Subcutaneous adipose tissue (tissue), 4 donors: Measurements from ENCODE around the gene CFDP1. TPM values are rescaled to one million over a fixed set of nuclear protein-coding genes. Genes with fewer than 3 reads are reported as not detected.

Experiments used
- CTCF ChIP-seq: fragments of 450-650 bp; IDR thresholded peaks from one replicate; pipeline ENCODE4 v1.5.1; 2016; ENCODE audit warnings: low read depth, mild to moderate bottlenecking, control low read depth, antibody characterized with exemption, moderate library complexity
- total RNA-seq, 4 donors: library from RNA; depleted of rRNA; stranded (reverse); fragments of >200 nt; gene quantifications; one replicate each; pipeline ENCODE4 v1.1.0, GENCODE V29; 2016

CFDP1 gene
- total RNA-seq, 4 donors from 2014 or later: 38.6 to 60.7 (median 57.0) TPM

- TF ChIP-seq CTCF: no peak
Measured at GRCh38 chr16:75282466-75283281, 150.6 kb downstream of the CFDP1 start.

- TF ChIP-seq CTCF: no peak
Measured at GRCh38 chr16:75281826-75282225, 151.5 kb downstream of the CFDP1 start.

- no peak for TF ChIP-seq CTCF
Measured at GRCh38 chr16:75280331-75280804, 152.9 kb downstream of the CFDP1 start.

GRCh38 chr16:75279305-75279704, 154.0 kb downstream of the CFDP1 start:
- TF ChIP-seq CTCF: no peak

- no peak for TF ChIP-seq CTCF
Measured at GRCh38 chr16:75273054-75273925, 160.0 kb downstream of the CFDP1 start.

GRCh38 chr16:75272097-75272551, 161.2 kb downstream of the CFDP1 start:
- no peak for TF ChIP-seq CTCF
